Activated T-cell treated with anti-CD3 and anti-CD28 coated beads for 48 hours (primary cell): ENCODE data around the gene UPF3B.
A peak's percentile ranks its signal among the peaks of the same experiment; 100 is the strongest.
"Not testable (repeated sequence)": the region's sequence is repeated elsewhere in the genome, so short reads cannot be mapped to it uniquely, and the experiment has no call there.

Experiments used
- DNase-seq: peaks from one replicate; pipeline ENCODE4 v3.0.0-alpha.2; 2020; ENCODE audit warnings: low read depth

The UPF3B gene

GRCh38 chrX:119852382-119853353 is at the start of gene UPF3B:
Gene UPF3B (minus strand): TSS chrX:119852963. CDS start chrX:119852928, 35 bp downstream.
- DNase-seq, result peak; percentile 87

- no peak for DNase-seq
Observed at GRCh38 chrX:119900976-119901375, 48.2 kb upstream of the UPF3B start.

GRCh38 chrX:119899125-119899524 is 46.4 kb upstream of the UPF3B start:
- DNase-seq, result no peak

GRCh38 chrX:119895843-119896326 is 43.1 kb upstream of the UPF3B start, which contains the start of gene AKAP14:
Gene AKAP14 (plus strand): TSS chrX:119895893. CDS start chrX:119903224, 7,331 bp downstream.
- DNase-seq, result no peak

DNA sequence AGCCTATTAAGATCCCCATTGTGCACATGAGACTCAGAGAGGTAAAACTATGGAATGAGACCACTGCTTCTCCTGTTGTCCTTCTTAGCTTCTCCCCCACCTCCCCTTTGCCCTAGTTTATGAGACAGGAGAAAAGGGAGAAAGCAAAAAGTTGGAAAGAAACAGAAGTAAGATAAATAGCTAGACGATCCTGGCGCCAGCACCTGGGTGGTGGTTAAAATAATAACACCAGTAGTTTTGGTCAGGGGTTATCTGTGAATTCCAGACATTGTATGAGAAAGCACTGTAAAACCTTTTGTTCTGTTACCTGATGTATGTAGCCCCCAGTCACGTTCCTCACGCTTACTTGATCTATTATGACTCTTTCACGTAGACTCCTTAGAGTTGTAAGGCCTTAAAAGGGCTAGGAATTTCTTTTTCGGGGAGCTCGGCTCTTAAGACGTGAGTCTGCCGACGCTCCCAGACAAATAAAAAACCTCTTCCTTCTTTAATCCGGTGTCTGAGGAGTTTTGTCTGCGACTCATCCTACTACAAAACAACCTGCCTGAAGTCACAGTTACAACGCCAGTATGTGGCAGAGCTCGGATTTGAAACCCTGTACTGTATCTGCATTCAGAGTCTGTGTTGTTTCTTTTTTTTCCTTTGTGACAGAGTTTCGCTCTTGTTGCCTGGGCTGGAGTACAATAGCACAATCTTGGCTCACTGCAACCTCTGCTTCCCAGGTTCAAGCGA is 39.4 kb upstream of the UPF3B start:
- DNase-seq, result not testable (repeated sequence)

GRCh38 chrX:119890626-119891025 is 37.9 kb upstream of the UPF3B start:
- DNase-seq, result not testable (repeated sequence)

DNA sequence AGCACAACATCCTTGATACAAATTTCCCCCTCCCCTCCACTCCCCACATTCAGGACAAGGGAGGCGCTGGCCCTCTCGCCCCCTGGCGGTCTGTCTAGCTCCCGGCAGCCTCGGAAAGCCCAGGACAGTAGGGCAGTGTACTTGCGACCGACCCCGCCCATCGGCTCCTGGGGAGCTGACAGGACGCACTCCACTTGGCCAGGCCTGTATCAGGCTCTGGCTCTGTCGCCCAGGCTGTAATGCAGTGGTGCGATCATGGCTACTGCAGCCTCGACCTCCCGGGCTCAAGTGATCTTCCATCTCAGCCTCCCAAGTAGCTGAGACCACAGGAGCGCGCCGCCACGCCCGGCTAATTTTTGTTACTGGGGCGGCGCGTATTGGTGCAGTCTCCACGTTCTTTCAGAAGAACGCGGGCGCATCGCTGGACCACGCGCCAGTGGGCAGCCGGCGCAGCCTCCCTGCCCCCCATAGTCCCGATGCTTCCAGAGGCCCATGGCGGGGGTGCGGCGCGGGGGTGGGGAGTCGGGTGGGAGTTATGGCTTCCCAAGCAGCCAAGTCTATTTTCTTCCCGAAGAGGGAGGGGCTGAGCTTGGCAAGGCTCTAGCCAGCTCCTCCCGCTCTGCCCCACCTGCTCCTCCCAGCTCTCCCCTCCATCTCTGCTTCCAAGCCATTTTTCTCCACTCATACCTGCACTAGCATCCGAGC is 35.1 kb upstream of the UPF3B start:
- peak; percentile 56 for DNase-seq

DNA sequence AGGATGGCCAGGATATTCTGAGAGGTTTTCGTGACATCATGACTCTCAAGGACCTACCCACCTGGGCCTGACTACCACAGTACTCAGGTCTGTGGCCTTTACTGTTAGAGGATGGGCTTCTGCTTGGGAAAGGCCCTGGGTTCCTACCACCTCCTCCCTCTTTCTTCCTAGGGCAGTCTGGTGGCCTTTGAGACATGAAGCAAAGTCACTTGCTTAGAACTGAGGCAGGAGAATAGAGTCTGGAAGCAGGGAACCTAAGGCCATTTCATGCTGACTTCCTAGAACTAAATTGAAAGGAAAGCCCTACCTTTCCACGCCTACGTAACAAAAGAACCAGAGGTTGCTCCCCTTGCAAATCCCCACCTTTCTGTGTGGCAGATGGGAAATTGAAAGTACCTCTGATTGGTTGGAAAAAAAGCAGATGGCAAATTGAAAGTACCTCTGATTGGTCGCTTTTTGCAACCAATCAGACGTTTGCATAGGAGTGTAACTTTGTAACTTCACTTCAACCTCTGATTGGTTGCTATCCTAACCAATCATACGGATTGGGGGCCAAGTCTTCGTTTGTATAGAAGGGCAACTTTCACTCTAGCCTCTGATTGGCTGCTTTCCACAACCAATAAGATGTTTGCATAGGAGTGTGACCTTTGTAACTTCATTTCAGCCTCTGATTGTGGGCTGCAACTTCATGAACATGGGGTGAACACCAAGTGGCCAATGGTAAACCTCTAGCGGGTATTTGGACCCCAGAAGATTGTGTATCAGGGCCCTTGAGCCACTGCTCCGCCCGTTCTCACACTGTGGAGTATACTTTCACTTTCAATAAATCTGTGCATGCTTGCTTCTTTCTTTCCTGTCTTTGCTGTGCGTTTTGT is 33.0 kb upstream of the UPF3B start:
- DNase-seq, result no peak

DNA sequence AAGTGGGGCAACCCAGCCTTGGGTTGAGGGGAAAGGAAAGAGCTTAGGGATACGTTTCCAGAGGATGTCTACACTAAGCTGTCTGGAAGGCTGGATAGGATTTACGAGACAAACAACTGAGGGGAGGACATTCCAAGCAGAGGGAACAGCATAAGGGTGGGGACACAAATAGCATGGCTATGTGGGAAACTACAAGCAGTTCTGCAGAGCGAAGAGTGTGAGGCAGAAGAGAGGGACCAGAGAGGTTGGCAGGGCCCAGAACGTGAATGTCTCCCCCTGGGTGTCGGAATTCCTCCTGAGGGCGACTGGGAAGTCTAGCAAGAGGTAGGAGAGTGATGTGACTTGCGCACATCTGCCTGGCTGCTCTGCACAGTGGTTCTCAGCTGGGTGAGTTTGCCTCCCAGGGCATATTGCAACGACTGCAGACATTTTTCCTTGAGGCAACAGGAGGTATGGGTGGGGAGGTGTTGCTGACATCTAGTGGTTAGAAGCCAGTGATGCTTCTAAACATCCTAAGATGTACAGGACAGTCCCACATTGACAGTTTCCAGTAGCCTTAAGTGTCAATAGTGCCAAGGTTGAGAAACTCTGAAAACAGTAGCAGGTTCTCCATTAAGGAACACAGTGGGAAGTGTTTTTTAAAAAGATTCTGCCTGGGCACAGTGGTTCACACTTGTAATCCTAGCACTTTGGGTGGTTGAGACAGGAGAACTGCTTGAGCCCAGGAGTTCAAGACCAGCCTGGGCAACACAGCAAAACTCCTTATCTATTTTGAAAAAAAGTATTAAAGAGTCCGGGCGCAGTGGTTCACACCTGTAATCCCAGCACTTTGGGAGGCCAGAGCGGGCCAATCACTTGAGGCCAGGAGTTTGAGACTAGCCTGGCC is 28.0 kb upstream of the UPF3B start:
- DNase-seq, result no peak

- no peak for DNase-seq
Observed at GRCh38 chrX:119880076-119880475, 27.3 kb upstream of the UPF3B start.

- DNase-seq, result no peak
Observed at GRCh38 chrX:119878740-119879139, 26.0 kb upstream of the UPF3B start.

GRCh38 chrX:119871599-119872395 is 19.0 kb upstream of the UPF3B start, which contains the start of the genes NDUFA1 and RNF113A:
Gene NDUFA1 (plus strand): TSS chrX:119871832. CDS start chrX:119871912, 80 bp downstream.
Gene RNF113A (minus strand): TSS chrX:119871733. CDS start chrX:119871613, 120 bp downstream.
- DNase-seq, result peak; percentile 78

DNA sequence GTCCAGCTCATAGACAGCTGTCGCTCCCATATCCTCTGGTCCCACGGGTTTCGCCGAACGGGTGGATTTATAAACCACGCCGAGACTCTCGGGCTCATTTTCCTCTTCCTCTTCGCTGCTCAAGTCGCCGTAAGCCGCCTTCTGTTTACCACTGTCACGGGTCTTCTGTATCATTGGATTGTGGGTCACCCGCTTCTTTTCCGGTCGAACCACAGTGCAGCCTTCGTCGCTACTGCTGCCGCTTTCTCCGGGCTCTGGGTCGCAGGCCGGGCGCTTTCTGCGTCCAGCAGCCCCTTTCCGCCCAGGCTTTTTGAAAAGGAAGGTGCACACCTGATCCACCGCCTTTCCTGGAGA is 18.5 kb upstream of the UPF3B start:
- no peak for DNase-seq

- DNase-seq, result peak; percentile 12
Observed at GRCh38 chrX:119870626-119871131, 17.9 kb upstream of the UPF3B start.

DNA sequence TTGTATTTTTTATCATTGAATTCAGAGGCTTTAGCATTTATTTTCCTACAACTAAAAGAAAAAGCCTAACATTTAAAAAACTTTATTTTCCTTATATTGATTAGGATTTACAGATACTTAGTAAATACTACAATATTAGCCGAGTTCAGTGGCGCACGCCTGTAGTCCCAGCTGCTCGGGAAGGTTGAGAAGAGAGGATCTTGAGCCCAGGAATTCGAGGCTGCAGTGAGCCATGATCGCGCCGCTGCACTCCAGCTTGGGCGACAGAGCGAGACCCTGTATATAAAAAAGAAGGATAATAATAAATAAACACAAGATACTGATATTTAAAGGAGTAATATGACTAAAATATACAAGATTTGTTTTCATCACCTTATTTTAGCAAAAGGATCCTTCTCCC is 681 bp upstream of the UPF3B start:
- DNase-seq, result no peak

GRCh38 chrX:119833905-119834304 is 18.9 kb downstream of the UPF3B start:
- DNase-seq, result no peak

GRCh38 chrX:119828446-119828845 is 24.3 kb downstream of the UPF3B start:
- no peak for DNase-seq

- DNase-seq, result no peak
Observed at GRCh38 chrX:119826399-119826959, 26.3 kb downstream of the UPF3B start.
